ENCODE results near the gene CTRB1.

CTRB1 gene

DNA sequence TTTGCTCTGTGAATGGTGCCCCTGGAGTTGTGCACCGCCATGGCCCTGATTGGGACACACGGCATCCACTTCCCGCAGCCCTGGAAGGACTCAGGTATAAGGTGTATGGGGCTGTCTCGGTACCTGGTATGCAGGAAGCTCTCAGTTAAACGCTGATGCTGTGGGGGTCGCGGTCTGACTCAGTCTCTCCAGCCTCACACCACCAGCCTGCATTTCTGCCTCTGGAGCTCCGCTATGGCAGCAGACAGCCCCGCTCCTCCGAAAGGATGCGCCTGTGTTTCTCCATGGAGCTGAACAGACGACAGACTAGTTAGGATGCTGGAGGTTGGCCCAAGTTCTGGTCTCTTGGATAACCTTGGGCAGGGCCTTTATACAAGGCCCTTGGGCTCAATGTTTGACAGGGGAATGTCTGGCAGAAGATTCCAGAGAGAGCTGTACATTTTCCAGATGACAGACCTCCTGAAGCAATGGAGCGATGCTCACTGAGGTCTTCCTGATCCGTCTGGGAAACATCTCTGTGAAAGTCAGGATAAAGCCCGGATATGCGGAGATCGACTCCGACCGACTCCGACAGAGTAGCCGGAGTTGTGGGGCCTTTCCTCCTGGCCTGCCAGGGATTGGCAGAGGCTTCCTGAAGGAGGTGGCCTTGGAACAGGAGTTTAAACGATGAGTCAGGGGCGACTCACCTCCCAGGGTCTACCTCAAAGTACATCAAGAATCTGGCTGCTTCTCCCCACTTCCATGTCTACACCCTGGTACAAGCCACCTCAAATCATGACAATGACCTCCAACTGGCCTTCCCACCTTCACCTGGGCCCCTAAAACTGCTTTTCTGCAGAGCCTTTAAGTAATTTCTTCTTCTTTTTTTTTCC is 54.5 kb downstream of the CTRB1 start:
- DNase-seq, result no peak

Data from NCI-H1105 treated with DMSO at 0.1 percent for 48 hours (cell line).